GM12865 (cell line): ENCODE results near the gene EVPL.

Source experiments
- DNase-seq: peaks from one replicate; pipeline ENCODE4 v3.0.0; 2010; ENCODE audit warnings: low read depth
- H3K4me3 ChIP-seq: 2 replicates; pipeline ENCODE4 v1.5.1; 2011; ENCODE audit warnings: mild to moderate bottlenecking, low read depth, low read length, control low read depth
- CTCF ChIP-seq: IDR thresholded peaks from 2 replicates; pipeline ENCODE4 v1.5.1; 2011; ENCODE audit warnings: low read length, control low read depth, low read depth, inconsistent platforms; ENCODE audit not compliant: insufficient read depth; ENCODE audit errors: missing control alignments

EVPL gene

GRCh38 chr17:76005263-76006149 lies 21.6 kb downstream of the EVPL start:
- peak; percentile 61 for TF ChIP-seq CTCF
- no peak overlapping the region for H3K4me3 ChIP-seq
- DNase-seq, result peak; percentile 77

DNA sequence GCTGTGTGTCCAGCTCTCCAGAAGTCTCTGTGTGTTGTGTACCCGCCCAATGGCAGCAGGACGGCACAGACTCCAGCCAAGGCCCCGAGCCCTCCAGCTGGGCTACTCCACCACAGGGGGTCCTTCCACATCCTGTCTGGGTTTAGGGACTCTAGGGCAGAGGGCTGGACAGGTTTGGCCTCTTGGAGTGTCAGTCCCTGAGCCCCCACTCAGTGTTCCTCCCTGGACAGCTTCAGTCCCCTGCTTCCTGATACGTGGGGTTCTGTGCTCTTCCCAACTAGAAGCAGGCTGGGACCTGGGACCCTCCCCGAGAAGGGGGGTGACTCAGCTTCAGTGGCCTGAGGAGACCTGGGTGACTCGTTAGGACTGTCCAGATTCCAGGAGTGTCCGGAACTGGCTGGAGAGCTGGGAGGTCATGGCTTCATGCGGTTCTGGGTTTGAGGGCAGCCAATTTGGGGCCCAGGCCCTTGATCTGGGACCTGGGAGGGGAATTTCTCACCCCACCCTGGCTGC lies 22.3 kb downstream of the EVPL start:
- TF ChIP-seq CTCF, result no peak
- H3K4me3 ChIP-seq, result no peak overlapping the region
- DNase-seq, result no peak

DNA sequence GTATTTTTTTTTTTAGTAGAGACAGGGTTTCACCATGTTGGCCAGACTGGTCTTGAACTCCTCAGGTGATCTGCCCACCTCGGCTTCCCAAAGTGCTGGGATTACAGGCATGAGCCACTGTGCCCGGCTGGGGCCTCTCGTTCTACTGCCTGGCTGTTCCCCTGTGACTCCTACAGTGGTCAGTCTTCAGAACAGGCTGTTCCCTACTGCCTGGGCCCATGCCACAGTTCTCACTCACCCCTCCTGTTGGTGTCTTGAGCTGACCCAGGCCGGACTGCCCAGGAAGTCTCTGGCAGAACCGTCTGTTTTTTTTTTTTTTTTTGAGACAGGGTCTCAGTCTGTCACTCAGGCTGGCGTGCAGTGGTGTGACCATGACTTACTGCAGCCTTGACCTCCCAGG lies 23.2 kb downstream of the EVPL start:
- no peak for TF ChIP-seq CTCF
- H3K4me3 ChIP-seq, result no peak overlapping the region
- DNase-seq, result no peak

GRCh38 chr17:76002100-76002499 lies 25.0 kb downstream of the EVPL start:
- no peak for DNase-seq
- no peak overlapping the region for H3K4me3 ChIP-seq
- no peak for TF ChIP-seq CTCF

DNA sequence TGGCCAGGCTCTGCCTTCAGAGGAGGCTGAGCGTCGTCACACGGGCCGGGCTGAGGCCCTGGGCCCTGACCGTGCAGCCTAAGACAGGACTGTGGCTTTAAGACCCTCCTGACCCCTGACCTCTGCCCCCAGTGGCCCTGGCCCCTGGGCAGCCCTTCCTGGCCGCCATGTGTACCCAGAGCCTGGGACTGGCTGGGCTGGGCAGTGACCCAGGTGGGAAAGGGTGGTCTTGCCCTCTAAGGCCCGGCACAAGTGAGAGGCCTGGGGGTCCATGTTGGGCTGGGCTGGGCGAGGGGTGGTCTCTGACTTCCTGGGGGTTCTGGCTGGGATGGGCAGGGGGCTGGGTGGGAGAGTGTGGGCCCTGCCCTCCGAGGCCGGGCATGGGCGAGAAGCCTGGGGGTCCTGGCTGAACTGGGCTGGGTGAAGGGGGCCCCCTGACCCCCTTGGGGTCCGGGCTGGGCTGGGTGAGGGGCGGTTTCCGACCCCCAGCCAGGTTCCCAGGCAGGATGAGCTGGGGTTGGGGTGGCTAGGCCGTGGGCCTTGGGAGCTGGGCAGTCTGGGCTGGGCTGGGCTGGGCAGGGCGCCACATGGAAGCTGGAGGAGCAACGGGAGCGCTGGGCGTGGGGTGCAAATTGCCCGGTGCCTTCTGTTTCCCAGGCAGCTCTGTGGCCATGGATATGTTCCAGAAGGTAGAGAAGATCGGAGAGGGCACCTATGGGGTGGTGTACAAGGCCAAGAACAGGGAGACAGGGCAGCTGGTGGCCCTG lies 26.2 kb downstream of the EVPL start, which contains the start of gene CDK3:
Gene CDK3 (plus strand): TSS at position 101 of the 767 bp plus-strand sequence. CDS start 571 bp downstream, at position 672.
- DNase-seq, result no peak
- no peak for TF ChIP-seq CTCF
- H3K4me3 ChIP-seq, result no peak within 1 kb of the TSS

GRCh38 chr17:76000016-76000754 lies 26.9 kb downstream of the EVPL start:
- peak; percentile 70 for DNase-seq
- TF ChIP-seq CTCF, result peak; percentile 85
- H3K4me3 ChIP-seq, result no peak overlapping the region
